ENCODE measurements around the gene HYAL2. TPM values are rescaled to one million over a fixed set of nuclear protein-coding genes. Genes with fewer than 3 reads are reported as not detected.

The HYAL2 gene
- total and polyA plus RNA-seq, 9 of the 15 experiments (the other 6 are each of a cell fraction or from before 2014, with no cell fraction given): 0.36 to 22.7 (median 11.4) TPM; not detected in 1

GRCh38 chr3:50347187-50347813 lies 24.8 kb upstream of the HYAL2 start:
- Histone ChIP-seq H3K4me3 (no peak overlapping the region), H4K20me1 (replicated peaks; ENCODE audit: control insufficient read depth, insufficient read depth, low read length) (no peaks in the 10 kb centered on the region), H3K4me2 (ENCODE audit: insufficient read depth, low read length) (no peak overlapping the region), H3K4me1 (replicated peaks in 1 of 2; ENCODE audit: control insufficient read depth in 2 of 2, insufficient read depth in 2 of 2, low read length in 2 of 2) (peaks cover 18 to 47% of the 10 kb centered on the region in 2 experiments; a peak in 4 of 5 replicates), H3K9ac (ENCODE audit: insufficient read depth in 1 of 2, low read depth in 2 of 2, low read length in 2 of 2) (no peak overlapping the region), H3K9me1 (ENCODE audit: control insufficient read depth, insufficient read depth, low read length) (peaks cover 3% of the 10 kb centered on the region), H3K27ac (ENCODE audit: extremely low read depth, low read depth, low read length) (no peak overlapping the region), H3K79me2 (ENCODE audit: control insufficient read depth, insufficient read depth, low read length) (peaks cover 26% of the 10 kb centered on the region), H3K36me3 (ENCODE audit: control insufficient read depth, insufficient read depth, low read length) (peaks cover 19% of the 10 kb centered on the region; the same call in 2 of the 3 replicates), H3K9me3 (replicated peaks; ENCODE audit: control insufficient read depth, insufficient read depth, low read depth, low read length) (no peaks in the 10 kb centered on the region; the same call in 1 of the 2 replicates), H3K27me3 (ENCODE audit: control insufficient read depth in 2 of 2, insufficient read depth in 2 of 2, low read length in 2 of 2) (no peaks in the 10 kb centered on the region), H2AFZ (ENCODE audit: low read depth, low read length) (no peak overlapping the region)
- WGBS (ENCODE audit: insufficient coverage, low coverage, missing lambda C conversion rate): 25% methylated on average over 11 of the region's 14 CpGs
- intact Hi-C loops (cut with micrococcal nuclease): loop anchor here (5.0 kb wide), 1 partner anchor 195 kb away; no protein-coding TSS in a partner anchor
- in situ Hi-C loops (cut with MboI): no loop called here
- ATAC-seq (peak; percentile 8; the same call in 1 of the 3 replicates), DNase-seq (ENCODE audit: extremely low read depth in 1 of 4, low spot score in 3 of 4) (peak in 3 of 4 experiments; percentile 31 to 74 (median 62)), FAIRE-seq (peak; percentile 91)
- no TSS peak for BruUV-seq (replicated peaks)
- CTCF ChIA-PET (ENCODE audit: low intra/inter-chr PET ratio): interaction anchor here (0.6 to 1.3 kb wide), 3 partner anchors 72 to 203 kb away, joined by 3 to 10 read pairs (median 4); no protein-coding TSS in a partner anchor
- POLR2A ChIA-PET: interaction anchor here (0.6 to 1.7 kb wide), 2 partner anchors 10 to 47 kb away, joined by 4 to 5 read pairs; no protein-coding TSS in a partner anchor
- no peak for TF ChIP-seq PHB2 (IDR thresholded peaks at IDR 0.05; ENCODE audit: low read depth)
- TF ChIP-seq ZNF609 (CRISPR knock-in tag; IDR thresholded peaks at IDR 0.05; ENCODE audit: borderline replicate concordance): no peak
- TF ChIP-seq ZNF384 (IDR thresholded peaks at IDR 0.05; ENCODE audit: low read depth, low read length): peak; percentile 98
- TF ChIP-seq CGGBP1 (CRISPR knock-in tag; IDR thresholded peaks at IDR 0.05): no peak
- peak; percentile 77 for TF ChIP-seq ZBTB40 (IDR thresholded peaks at IDR 0.05)
- peak; percentile 53; the same call in 1 of the 2 replicates for TF ChIP-seq ZBTB40 (CRISPR knock-in tag; IDR thresholded peaks at IDR 0.05)
- TF ChIP-seq DPF2 (IDR thresholded peaks at IDR 0.05): 0 out of 2 replicates have a peak, but pooled peaks have one; percentile 7
